Body of pancreas (tissue), 4 donors: ENCODE measurements around the gene CSTB. TPM values are rescaled to one million over a fixed set of nuclear protein-coding genes. Genes with fewer than 3 reads are reported as not detected.

Source experiments
- ATAC-seq: fragments of 150-250 bp; one replicate; pipeline ENCODE4 v1.9.1; 2016
- DNase-seq, 4 donors: peaks; one replicate each; pipeline ENCODE4 v3.0.0-alpha.2; 2019
- H3K27ac ChIP-seq, 4 donors: fragments of 200-600 bp; sonication (generic); 1 replicate in 3 of 4; 2 replicates in 1 of 4; pipeline versions ENCODE4 v1.5.1 to v1.6.1; 2016 to 2019; ENCODE audit warnings: mild to moderate bottlenecking in 1 of 4, mixed read lengths in 1 of 4, moderate library complexity in 1 of 4
- H3K27me3 ChIP-seq, 2 donors: fragments of 200-600 bp; sonication (generic); one replicate each; pipeline ENCODE4 v1.6.0; 2016; ENCODE audit warnings: mild to moderate bottlenecking in 1 of 2
- H3K36me3 ChIP-seq, 2 donors: fragments of 200-600 bp; sonication (generic); replicated peaks in 1 of 2; 2 replicates each; pipeline ENCODE4 v1.5.1; 2016; ENCODE audit warnings: low read depth in 2 of 2; ENCODE audit not compliant: insufficient read depth in 1 of 2
- H3K4me1 ChIP-seq: fragments of 200-600 bp; sonication (generic); one replicate; pipeline ENCODE4 v1.6.0; 2016
- H3K4me3 ChIP-seq, 2 donors: fragments of 200-600 bp; sonication (generic); 1 replicate in 1 of 2; 2 replicates in 1 of 2; pipeline ENCODE4 v1.5.1; 2016 to 2019
- H3K9me3 ChIP-seq, 3 donors: fragments of 200-600 bp; sonication (generic); 1 replicate in 2 of 3; 2 replicates in 1 of 3; pipeline ENCODE4 v1.5.1; 2016
- POLR2A ChIP-seq, 3 donors: fragments of 450-650 bp; IDR thresholded peaks; one replicate each; pipeline ENCODE4 v1.6.1; 2016; ENCODE audit warnings: antibody characterized with exemption in 3 of 3, mild to moderate bottlenecking in 2 of 3
- WGBS, 2 donors: methylation state at CpG; one replicate each; pipeline ENCODE4 v1.1.5; 2017; 5-methylcytosine and 5-hydroxymethylcytosine counted together
- intact Hi-C: fragments of 100-400 bp; cut with DNase I; formaldehyde crosslinking; loops from one replicate; pipeline ENCODE4 v1.15.1; 2023
- small RNA-seq: library from RNA; depleted of rRNA; stranded (forward); fragments of <200 nt; gene quantifications from one replicate; pipeline ENCODE3, GENCODE V24; 2016
- total RNA-seq, 2 donors: library from RNA; depleted of rRNA; stranded (reverse); fragments of >200 nt; gene quantifications; one replicate each; pipeline ENCODE4 v1.1.0, GENCODE V29; 2016
- TF ChIP-seq, protein P1 (sequence below), 7 experiments: fragments of 450-650 bp in 4 of 7; fragments of 200-600 bp in 3 of 7; sonication (generic) in 3 of 7; IDR thresholded peaks; one replicate each; pipeline ENCODE4 v1.5.1; 2016 to 2019; ENCODE audit warnings: antibody characterized with exemption in 7 of 7

CSTB gene
- total RNA-seq, 2 donors from 2014 or later, result 8.6 to 11.9 TPM

DNA sequence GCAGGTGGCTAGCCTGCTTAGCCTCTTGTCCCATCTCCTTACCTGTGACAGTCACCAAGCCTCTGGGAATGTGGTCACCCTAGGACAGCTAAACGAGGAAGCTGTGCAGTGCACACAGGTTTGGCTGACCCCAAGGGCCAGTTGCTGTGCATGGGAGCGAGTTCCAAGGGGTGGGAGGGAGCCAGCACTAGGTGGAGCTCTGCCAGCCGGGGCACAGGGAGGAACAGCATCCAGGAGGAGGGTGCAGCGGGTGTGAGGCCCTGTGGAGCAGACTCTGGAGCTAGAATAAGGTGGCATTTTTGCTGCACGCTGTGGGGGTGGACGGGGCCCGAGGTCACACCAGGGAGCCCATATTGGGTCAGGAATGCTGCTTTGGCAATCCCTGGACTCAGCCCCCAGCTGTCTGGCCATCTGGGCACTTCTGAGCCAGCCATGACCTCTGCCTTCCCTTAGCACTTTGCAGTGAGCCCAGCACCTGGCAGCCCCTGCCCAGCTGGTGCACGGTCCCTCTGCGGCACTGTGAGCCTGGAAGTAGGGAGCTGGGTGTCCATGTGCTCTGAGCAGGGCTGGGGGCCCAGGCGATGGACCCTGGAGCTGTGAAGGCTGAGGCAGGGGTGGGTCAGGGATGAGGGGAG, 48.5 kb downstream of the CSTB start:
- H3K4me1 ChIP-seq, result peaks cover 82% of the 10 kb centered on the region
- H3K27ac ChIP-seq, result peak overlapping the region; percentile 44 to 85 (median 82)
- H3K27me3 ChIP-seq, result no peaks in the 10 kb centered on the region
- TF ChIP-seq, protein P1, sequence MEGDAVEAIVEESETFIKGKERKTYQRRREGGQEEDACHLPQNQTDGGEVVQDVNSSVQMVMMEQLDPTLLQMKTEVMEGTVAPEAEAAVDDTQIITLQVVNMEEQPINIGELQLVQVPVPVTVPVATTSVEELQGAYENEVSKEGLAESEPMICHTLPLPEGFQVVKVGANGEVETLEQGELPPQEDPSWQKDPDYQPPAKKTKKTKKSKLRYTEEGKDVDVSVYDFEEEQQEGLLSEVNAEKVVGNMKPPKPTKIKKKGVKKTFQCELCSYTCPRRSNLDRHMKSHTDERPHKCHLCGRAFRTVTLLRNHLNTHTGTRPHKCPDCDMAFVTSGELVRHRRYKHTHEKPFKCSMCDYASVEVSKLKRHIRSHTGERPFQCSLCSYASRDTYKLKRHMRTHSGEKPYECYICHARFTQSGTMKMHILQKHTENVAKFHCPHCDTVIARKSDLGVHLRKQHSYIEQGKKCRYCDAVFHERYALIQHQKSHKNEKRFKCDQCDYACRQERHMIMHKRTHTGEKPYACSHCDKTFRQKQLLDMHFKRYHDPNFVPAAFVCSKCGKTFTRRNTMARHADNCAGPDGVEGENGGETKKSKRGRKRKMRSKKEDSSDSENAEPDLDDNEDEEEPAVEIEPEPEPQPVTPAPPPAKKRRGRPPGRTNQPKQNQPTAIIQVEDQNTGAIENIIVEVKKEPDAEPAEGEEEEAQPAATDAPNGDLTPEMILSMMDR (IDR thresholded peaks at IDR 0.05), result no peak
- TF ChIP-seq POLR2A (IDR thresholded peaks at IDR 0.05), result no peak
- intact Hi-C loops, result no loop called here
- no peak overlapping the region for H3K4me3 ChIP-seq
- H3K9me3 ChIP-seq, result no peaks in the 10 kb centered on the region
- ATAC-seq, result peak; percentile 4
- WGBS, 2 donors, result 39 to 44% methylated on average over 6 to 10 of the region's 10 CpGs
- H3K36me3 ChIP-seq, result no peaks in the 10 kb centered on the region
- DNase-seq, result peak; percentile 47 to 52 (median 48)

DNA sequence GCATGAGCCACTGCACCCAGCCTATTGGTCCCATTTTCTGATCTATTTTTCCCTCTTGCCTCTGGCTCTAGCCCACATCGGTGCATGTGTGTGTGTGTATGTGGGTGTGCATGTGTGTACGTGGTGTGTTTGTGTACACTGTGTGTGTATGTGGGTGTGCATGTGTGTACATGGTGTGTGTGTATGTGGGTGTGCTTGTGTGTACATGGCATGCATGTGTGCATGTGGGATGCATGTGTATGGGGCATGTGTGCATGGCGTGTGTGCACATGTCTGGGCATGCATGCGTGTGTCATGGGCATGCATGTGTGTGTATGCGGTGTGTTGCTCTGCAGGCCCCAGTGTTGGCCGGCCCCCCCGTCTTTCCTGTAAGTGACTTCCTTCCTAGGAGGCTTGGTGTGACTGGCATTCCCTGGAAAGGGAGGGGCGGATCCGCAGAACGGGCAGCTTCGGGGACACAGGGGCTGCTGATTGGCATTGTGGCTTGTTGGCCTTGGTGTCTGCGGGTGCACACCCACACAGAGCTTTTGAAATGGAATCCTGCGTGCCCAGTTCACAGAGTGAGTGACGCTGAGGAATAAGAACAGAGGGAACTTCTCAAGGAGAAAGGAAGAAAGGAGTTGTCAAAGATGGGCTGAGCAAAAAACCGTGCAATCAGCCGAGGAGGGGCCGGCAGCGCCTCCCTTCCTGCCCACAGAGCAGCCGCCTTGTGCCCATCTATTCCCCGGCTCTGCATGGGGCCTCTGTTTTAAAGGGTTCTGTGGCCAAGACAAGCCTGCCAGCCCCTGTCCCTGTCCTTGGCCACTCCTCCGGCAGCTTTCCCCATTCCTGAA, 49.2 kb downstream of the CSTB start:
- TF ChIP-seq POLR2A (IDR thresholded peaks at IDR 0.05), result no peak
- TF ChIP-seq, protein P1 (IDR thresholded peaks at IDR 0.05), result no peak
- Histone ChIP-seq H3K4me1 (peaks cover 83% of the 10 kb centered on the region), H3K27me3 (no peaks in the 10 kb centered on the region), H3K27ac (peak overlapping the region; percentile 44 to 85 (median 82)), H3K4me3 (no peak overlapping the region), H3K36me3 (no peaks in the 10 kb centered on the region), H3K9me3 (no peaks in the 10 kb centered on the region)
- ATAC-seq (no peak), DNase-seq (peak in 3 of 4 donors; percentile 29 to 48 (median 31))
- intact Hi-C loops, result no loop called here
- WGBS, 2 donors, result 47 to 50% methylated on average over 17 to 21 of the region's 21 CpGs

Small RNA genes lying within 50 kb of the gene (small RNA-seq; reads per million reads assigned to genes)
- gene AP001052.1, result not detected

Other genes with a start within 250 kb of the CSTB start
- gene HSF2BP, start 116.8 kb downstream of the CSTB start, total RNA-seq, result 1 to 10 TPM; 3.1 to 4.3 TPM
- 10 to 100 TPM; 15.8 to 19.1 TPM for gene RRP1B, start 116.7 kb downstream of the CSTB start, total RNA-seq
- 10 to 100 TPM; 33.7 to 68.9 TPM for gene PDXK, start 57.2 kb downstream of the CSTB start, total RNA-seq
- gene RRP1, start 13.3 kb upstream of the CSTB start, total RNA-seq, result 10 to 100 TPM in 1 of 2 donors, 1 to 10 TPM in 1; 9.9 to 27.7 TPM
- 10 to 100 TPM; 21.8 to 39.2 TPM for gene AGPAT3, start 88.9 kb upstream of the CSTB start, total RNA-seq
- 10 to 100 TPM; 10.9 to 26.4 TPM for gene TRAPPC10, start 236.0 kb upstream of the CSTB start, total RNA-seq